HG02852 (cell line): Measurements from ENCODE around the gene RAD51B.
A peak's percentile ranks its signal among the peaks of the same experiment; 100 is the strongest.

Experiments
- ATAC-seq: cut with Tn5 transposase; IDR thresholded peaks from one replicate; pipeline ENCODE4 v1.9.1; 2021; ENCODE audit warnings: mild to moderate bottlenecking, moderate library complexity; ENCODE audit not compliant: unreplicated experiment

Gene RAD51B

GRCh38 chr14:67833403-67833802 is 13.8 kb downstream of the RAD51B start:
- ATAC-seq = no peak

- ATAC-seq = no peak
Measured at GRCh38 chr14:67835596-67835995, 16.0 kb downstream of the RAD51B start.

DNA sequence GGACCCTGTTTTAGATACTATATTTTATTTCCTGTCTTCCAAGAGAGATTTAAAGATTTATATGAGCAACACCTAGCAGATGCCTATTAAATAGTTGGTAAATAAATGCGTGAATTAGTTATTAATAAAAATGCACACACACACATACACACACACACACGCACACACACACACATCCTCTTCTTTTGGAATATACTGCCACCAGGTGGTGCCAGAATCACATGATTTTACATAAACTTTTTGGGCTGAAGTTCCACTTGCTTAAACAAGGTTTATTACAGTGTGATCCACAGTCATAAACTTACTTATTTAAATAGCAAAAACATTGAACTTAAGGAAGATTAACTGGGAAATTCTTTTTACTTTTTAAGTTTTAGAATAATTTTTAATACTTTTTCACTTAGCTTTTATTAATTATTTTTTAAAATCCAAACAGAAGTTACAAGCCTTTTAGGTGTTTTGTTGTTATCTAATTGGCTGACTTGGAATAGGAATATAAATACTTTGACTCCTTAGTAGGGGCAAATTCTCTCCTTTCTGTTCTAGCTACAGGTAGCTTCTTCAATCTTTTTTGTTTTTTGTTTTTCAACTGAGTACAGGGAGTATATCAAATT is 17.5 kb downstream of the RAD51B start:
- ATAC-seq = no peak

- no peak for ATAC-seq
Measured at GRCh38 chr14:67846029-67846610, 26.5 kb downstream of the RAD51B start.

GRCh38 chr14:67850066-67850830 is 30.7 kb downstream of the RAD51B start:
- no peak for ATAC-seq

DNA sequence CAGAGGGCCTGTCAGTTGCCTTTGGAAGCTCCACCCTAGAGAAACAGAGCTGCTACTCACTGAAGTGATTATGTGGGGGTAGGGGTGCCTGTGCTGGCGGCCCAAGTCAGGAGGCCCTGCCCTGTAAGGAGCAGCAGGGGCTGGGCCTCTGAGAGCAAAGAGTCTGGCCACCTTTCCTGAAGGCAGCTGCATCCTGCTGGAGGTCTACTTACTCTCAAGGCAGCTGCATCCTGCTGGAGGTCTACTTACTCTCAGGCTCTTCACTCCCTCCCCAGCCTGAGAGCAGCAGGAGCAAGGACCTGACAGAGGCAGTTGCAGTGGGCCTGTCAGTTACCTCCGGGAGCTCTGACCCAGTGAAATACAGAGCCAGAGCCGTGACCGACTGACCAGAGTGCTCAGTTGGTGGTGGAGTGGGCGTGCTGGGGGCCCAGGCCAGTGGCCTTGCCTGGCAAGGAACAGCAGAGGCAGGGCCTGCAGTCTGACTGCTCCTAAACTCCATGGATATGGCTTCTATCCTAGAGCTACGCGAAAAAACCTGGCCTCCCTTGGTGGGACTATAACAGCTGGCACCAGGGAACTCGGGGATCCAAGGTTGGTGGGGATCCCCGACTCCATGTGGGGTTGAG is 32.3 kb downstream of the RAD51B start:
- no peak for ATAC-seq

GRCh38 chr14:67852926-67853604 is 33.5 kb downstream of the RAD51B start:
- ATAC-seq = no peak

- ATAC-seq = no peak
Measured at GRCh38 chr14:67853715-67854114, 34.1 kb downstream of the RAD51B start.

DNA sequence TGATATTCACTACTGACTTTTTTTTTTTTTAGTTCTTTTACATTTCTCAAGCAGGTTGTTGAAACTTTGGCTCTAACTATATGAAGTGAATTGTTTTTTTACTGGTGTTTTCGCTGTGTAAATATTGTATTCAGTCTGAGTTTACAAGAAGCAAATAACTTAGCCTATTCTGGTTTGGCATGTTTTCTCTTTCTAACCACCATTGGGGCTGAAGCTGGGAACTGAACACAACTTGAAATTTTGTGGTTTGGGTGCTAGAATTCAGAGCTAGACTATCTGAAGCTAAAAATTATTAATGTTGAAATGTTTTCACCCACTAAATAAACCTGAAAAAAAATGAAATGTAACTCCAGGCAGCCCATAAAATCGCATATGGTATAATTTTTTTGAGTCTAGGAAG is 37.2 kb downstream of the RAD51B start:
- no peak for ATAC-seq

GRCh38 chr14:67857778-67858350 is 38.3 kb downstream of the RAD51B start:
- no peak for ATAC-seq

GRCh38 chr14:67859169-67859749 is 39.7 kb downstream of the RAD51B start:
- ATAC-seq = no peak

- ATAC-seq = no peak
Measured at GRCh38 chr14:67863223-67863622, 43.6 kb downstream of the RAD51B start.

GRCh38 chr14:67875175-67876006 is 55.8 kb downstream of the RAD51B start:
- ATAC-seq = no peak

- no peak for ATAC-seq
Measured at GRCh38 chr14:67879026-67879425, 59.4 kb downstream of the RAD51B start.

DNA sequence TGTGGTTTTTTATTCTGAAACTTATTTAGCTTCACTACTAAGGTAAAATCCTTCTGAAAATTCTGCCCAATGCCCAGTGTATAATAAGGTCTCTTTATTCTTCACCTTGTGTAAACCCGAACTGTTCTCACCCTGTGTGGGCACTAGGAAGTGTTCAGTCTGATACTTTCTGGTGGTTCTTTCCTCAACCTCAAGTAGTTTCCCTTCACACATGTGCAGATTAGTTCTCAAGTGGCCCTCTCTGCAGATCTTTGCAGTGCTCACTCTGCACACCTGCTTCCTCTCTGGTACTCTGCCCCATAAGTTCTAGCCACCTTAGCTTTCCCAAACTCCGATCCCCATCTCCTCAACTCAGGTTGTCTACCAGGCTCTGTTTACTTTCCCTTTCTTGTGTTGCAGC is 61.6 kb downstream of the RAD51B start:
- ATAC-seq = peak; percentile 86

DNA sequence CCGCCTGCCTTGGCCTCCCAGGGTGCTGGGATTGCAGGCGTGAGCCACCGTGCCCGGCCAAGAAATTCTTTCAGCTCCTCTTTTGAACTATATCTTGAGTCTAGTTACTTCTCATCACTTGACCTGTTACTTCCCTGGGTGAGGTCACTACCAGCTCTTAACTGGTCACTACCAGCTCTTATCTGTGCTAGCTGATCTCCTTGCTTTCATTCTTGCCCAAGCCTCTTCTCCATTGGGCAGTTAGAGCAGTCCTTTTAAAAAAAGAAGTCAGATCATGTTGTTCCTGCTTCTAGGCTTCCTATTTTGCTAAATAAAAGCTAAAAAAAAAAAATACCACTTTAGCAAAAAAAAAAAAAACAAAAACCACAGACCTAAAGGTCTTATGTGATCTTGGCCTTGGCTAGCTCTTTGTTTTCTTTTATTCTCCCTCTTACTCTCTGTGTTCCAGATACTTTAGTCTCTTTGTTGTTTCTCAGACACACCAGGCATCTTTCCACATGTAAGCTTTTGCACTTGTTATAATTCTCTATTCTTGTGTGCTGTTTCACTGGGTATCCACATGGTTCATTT is 63.5 kb downstream of the RAD51B start:
- no peak for ATAC-seq

DNA sequence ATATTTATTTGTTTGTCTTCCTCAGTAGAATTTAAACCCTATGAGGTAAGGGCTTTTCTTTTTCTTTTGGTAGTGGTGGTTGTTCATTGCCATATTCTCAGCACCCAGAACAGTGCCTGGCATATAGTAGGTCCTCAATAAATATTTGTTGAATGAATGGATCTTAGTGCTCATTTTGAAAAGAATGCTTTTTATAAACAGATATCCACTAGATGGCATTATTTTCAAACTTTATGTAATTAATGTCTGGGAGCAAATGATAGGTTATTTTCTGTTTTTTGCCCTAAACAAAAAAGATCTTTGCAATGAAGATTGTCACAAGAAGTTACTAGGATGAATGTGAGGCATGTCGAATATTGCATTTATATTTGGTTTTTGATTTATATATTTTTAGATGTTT is 64.1 kb downstream of the RAD51B start:
- ATAC-seq = no peak

GRCh38 chr14:67886191-67886590 is 66.6 kb downstream of the RAD51B start:
- no peak for ATAC-seq

DNA sequence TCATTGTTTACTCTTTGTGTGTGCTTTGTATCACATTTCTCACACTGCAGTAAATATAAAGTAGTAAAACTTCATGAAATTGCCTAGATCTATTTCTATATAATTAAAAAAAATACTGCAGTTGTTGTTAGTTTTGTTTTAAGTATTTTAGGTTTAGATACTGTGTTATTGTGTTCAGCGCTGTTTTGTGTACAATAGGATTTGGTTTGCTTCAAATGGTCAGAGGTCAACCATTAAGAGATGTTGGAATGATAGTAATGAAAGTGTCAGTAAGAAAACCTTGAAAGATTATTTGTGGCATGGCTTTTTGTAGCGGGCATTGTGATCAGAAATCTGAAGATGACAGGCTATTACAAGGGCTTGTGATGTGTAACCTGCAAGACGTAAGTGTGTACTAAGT is 67.9 kb downstream of the RAD51B start:
- ATAC-seq = no peak
